ENCODE results near the gene MAPK9. TPM values are rescaled to one million over a fixed set of nuclear protein-coding genes. Genes with fewer than 3 reads are reported as not detected.

MAPK9 gene
- total RNA-seq, 4 donors from 2014 or later, result 18.3 to 27.0 (median 23.9) TPM

DNA sequence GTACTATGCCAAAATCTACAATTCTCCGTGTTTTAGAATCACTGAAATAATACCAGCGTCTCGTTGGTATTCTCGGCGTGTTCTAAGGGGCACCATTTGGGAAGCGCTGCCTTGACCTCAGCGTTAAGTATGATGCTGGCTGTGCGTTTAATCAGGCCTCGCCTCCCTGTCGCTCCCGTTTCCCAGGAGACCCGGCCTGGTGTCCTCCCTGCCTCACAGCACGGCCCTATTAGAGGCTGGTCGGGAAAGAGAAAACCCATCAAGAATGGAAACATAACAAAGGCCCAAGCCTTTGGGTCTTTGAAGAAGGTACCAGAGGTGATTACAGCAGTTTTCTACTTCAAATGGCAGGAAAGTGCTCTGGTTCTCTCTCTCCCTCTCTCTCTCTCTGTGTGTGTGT, 31.3 kb upstream of the MAPK9 start:
- no peak for ATAC-seq
- no peak for TF ChIP-seq POLR2A (IDR thresholded peaks at IDR 0.05)
- no peak for TF ChIP-seq CTCF (IDR thresholded peaks at IDR 0.05 in 4 of 5, conservative IDR thresholded peaks at IDR 0.05 in 1 of 5)
- in situ Hi-C loops (cut with MboI; ENCODE audit: low sequenced_read_pairs in 4 of 4) (no loop called here), intact Hi-C loops (cut with DNase I; ENCODE audit: low total_unique reads) (no loop called here)
- Histone ChIP-seq H3K27me3 (no peaks in the 10 kb centered on the region), H3K9me3 (no peaks in the 10 kb centered on the region), H3K4me1 (no peaks in the 10 kb centered on the region), H3K27ac (no peak overlapping the region), H3K4me3 (no peak overlapping the region), H3K36me3 (no peaks in the 10 kb centered on the region)
- DNase-seq, result no peak

- DNase-seq, result no peak
- H3K36me3 ChIP-seq, result no peaks in the 10 kb centered on the region
Measured at GRCh38 chr5:180318456-180319089, 26.7 kb upstream of the MAPK9 start.

DNA sequence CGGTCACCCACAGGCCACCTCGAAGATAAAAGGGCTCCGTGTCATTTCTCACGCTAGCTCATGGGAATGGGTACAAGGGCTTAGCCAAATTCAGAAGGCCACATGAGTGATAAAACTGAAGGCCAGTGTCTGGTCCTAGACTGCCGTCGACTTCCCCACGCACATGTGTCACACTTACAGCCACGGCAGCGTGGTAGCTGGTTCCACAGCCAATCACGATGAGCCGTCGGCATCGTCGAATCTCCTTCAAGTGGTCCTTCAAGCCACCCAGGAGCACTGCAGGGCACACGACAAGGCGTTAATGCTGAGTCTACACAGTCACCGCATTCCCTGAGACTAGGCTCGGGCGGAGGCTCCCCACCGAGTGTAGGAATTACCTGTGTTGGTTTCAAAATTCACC, 24.7 kb upstream of the MAPK9 start:
- in situ Hi-C loops (cut with MboI; ENCODE audit: low sequenced_read_pairs in 4 of 4), result no loop called here
- Histone ChIP-seq H3K27ac (no peak overlapping the region), H3K27me3 (no peaks in the 10 kb centered on the region), H3K4me1 (no peaks in the 10 kb centered on the region), H3K36me3 (no peaks in the 10 kb centered on the region), H3K9me3 (no peaks in the 10 kb centered on the region), H3K4me3 (no peak overlapping the region)
- intact Hi-C loops (cut with DNase I; ENCODE audit: low total_unique reads), result no loop called here
- TF ChIP-seq CTCF (IDR thresholded peaks at IDR 0.05 in 4 of 5, conservative IDR thresholded peaks at IDR 0.05 in 1 of 5), result no peak
- TF ChIP-seq POLR2A (IDR thresholded peaks at IDR 0.05), result no peak
- ATAC-seq (no peak), DNase-seq (no peak)

More at GRCh38 chr5:180318456-180319089, 26.7 kb upstream of the MAPK9 start:
- H3K4me3 ChIP-seq, result no peak overlapping the region
- no peak for ATAC-seq
- intact Hi-C loops (cut with DNase I; ENCODE audit: low total_unique reads), result no loop called here
- no peaks in the 10 kb centered on the region for H3K9me3 ChIP-seq
- H3K27me3 ChIP-seq, result no peaks in the 10 kb centered on the region
- TF ChIP-seq CTCF (IDR thresholded peaks at IDR 0.05 in 4 of 5, conservative IDR thresholded peaks at IDR 0.05 in 1 of 5), result no peak
- TF ChIP-seq POLR2A (IDR thresholded peaks at IDR 0.05), result no peak
- H3K27ac ChIP-seq, result no peak overlapping the region
- in situ Hi-C loops (cut with MboI; ENCODE audit: low sequenced_read_pairs in 4 of 4), result no loop called here
- no peaks in the 10 kb centered on the region for H3K4me1 ChIP-seq

DNA sequence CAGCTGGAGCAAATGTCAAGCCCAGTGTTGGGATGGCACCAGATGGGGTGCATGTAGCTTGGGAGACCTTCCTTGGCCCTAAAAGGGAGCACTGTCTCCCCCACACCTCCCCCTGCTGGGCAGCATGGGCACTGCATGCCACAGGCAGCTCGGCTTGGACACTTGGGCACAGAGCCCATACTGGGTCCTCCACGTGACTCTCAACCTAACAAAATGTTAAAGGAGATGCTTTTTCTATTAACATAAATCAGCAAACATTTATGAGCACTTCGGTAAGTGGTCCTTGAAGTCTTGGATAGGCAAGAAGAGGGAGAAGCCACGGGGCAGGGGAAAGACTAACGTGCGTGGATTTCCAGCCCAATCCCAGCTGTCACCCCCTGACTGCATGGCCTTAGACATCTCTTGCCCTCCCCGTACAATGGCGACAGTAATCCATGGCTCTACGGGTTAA, 23.9 kb upstream of the MAPK9 start:
- no peaks in the 10 kb centered on the region for H3K9me3 ChIP-seq
- DNase-seq (no peak), ATAC-seq (no peak)
- no peak overlapping the region for H3K4me3 ChIP-seq
- H3K27me3 ChIP-seq, result no peaks in the 10 kb centered on the region
- H3K4me1 ChIP-seq, result no peaks in the 10 kb centered on the region
- TF ChIP-seq CTCF (IDR thresholded peaks at IDR 0.05 in 4 of 5, conservative IDR thresholded peaks at IDR 0.05 in 1 of 5) (peak; percentile 41 to 69 (median 61)), POLR2A (IDR thresholded peaks at IDR 0.05) (no peak)
- H3K36me3 ChIP-seq, result no peaks in the 10 kb centered on the region
- no peak overlapping the region for H3K27ac ChIP-seq
- intact Hi-C loops (cut with DNase I; ENCODE audit: low total_unique reads), result no loop called here
- in situ Hi-C loops (cut with MboI; ENCODE audit: low sequenced_read_pairs in 4 of 4), result no loop called here

All from gastrocnemius medialis (tissue), 4 donors.